Subcutaneous abdominal adipose tissue (tissue), 5 donors: Measurements from ENCODE around the gene MSI1.

Experiments used
- H3K27ac ChIP-seq: one replicate; pipeline ENCODE4 v1.7.0; 2013; ENCODE audit warnings: low read depth, mild to moderate bottlenecking, inconsistent platforms, low read length, moderate library complexity
- H3K27me3 ChIP-seq, 5 donors: one replicate each; pipeline ENCODE4 v1.7.0; 2013; ENCODE audit warnings: low read length in 5 of 5, inconsistent platforms in 1 of 5; ENCODE audit not compliant: control insufficient read depth in 5 of 5, insufficient read depth in 4 of 5
- H3K36me3 ChIP-seq, 5 donors: one replicate each; pipeline ENCODE4 v1.7.0; 2013; ENCODE audit warnings: low read length in 5 of 5; ENCODE audit not compliant: control insufficient read depth in 5 of 5, insufficient read depth in 5 of 5
- H3K4me1 ChIP-seq, 5 donors: one replicate each; pipeline ENCODE4 v1.7.0; 2013; ENCODE audit warnings: low read length in 5 of 5, mild to moderate bottlenecking in 3 of 5, moderate library complexity in 1 of 5; ENCODE audit not compliant: control insufficient read depth in 5 of 5, insufficient read depth in 5 of 5
- H3K4me3 ChIP-seq, 5 donors: one replicate each; pipeline ENCODE4 v1.7.0; 2013; ENCODE audit warnings: low read length in 5 of 5, low read depth in 1 of 5
- H3K9ac ChIP-seq, 5 donors: one replicate each; pipeline ENCODE4 v1.7.0; 2013; ENCODE audit warnings: low read length in 5 of 5, mild to moderate bottlenecking in 4 of 5, moderate library complexity in 3 of 5
- H3K9me3 ChIP-seq, 5 donors: one replicate each; pipeline ENCODE4 v1.7.0; 2013; ENCODE audit warnings: low read length in 5 of 5; ENCODE audit not compliant: control insufficient read depth in 5 of 5
- donor health status: healthy.
- donor health status: healthy.
- donor health status: healthy.
- donor health status: healthy.
- donor health status: healthy.

MSI1 gene

GRCh38 chr12:120368789-120369602 is at the start of gene MSI1:
Gene MSI1, minus strand, starts transcription at chr12:120369164. Its CDS starts 73 bp downstream, at chr12:120369091.
- peak within 1 kb of the TSS in 1 of 5 donors; percentile 34 for H3K4me3 ChIP-seq
- no peaks in the 10 kb centered on the region for H3K36me3 ChIP-seq
- H3K27ac ChIP-seq = no peak within 1 kb of the TSS
- H3K4me1 ChIP-seq = peaks cover 0 to 14% (median 4%) of the 10 kb centered on the region in 5 donors
- H3K9me3 ChIP-seq = no peaks in the 10 kb centered on the region
- H3K9ac ChIP-seq = no peak within 1 kb of the TSS
- peaks cover 27 to 57% (median 32%) of the 10 kb centered on the region in 5 donors for H3K27me3 ChIP-seq

- H3K27ac ChIP-seq = no peak overlapping the region
- H3K36me3 ChIP-seq = no peaks in the 10 kb centered on the region
- H3K27me3 ChIP-seq = peaks cover 0 to 8% (median 0%) of the 10 kb centered on the region in 5 donors
- H3K4me3 ChIP-seq = no peak overlapping the region
- H3K9me3 ChIP-seq = no peaks in the 10 kb centered on the region
- H3K4me1 ChIP-seq = no peaks in the 10 kb centered on the region
- H3K9ac ChIP-seq = no peak overlapping the region
Observed at GRCh38 chr12:120417917-120418580, 49.1 kb upstream of the MSI1 start.

GRCh38 chr12:120416490-120417216 is 47.7 kb upstream of the MSI1 start:
- no peaks in the 10 kb centered on the region for H3K4me1 ChIP-seq
- H3K9me3 ChIP-seq = no peaks in the 10 kb centered on the region
- H3K27me3 ChIP-seq = peaks cover 0 to 8% (median 0%) of the 10 kb centered on the region in 5 donors
- H3K4me3 ChIP-seq = no peak overlapping the region
- H3K27ac ChIP-seq = no peak overlapping the region
- H3K9ac ChIP-seq = no peak overlapping the region
- no peaks in the 10 kb centered on the region for H3K36me3 ChIP-seq

GRCh38 chr12:120413901-120414695 is 45.1 kb upstream of the MSI1 start:
- Histone ChIP-seq H3K4me1 (no peaks in the 10 kb centered on the region), H3K9me3 (no peaks in the 10 kb centered on the region), H3K4me3 (no peak overlapping the region), H3K27me3 (peaks cover 0 to 8% (median 0%) of the 10 kb centered on the region in 5 donors), H3K27ac (no peak overlapping the region), H3K9ac (no peak overlapping the region), H3K36me3 (no peaks in the 10 kb centered on the region)

- Histone ChIP-seq H3K9me3 (no peaks in the 10 kb centered on the region), H3K4me3 (no peak overlapping the region), H3K27ac (no peak overlapping the region), H3K27me3 (peaks cover 0 to 8% (median 0%) of the 10 kb centered on the region in 5 donors), H3K36me3 (no peaks in the 10 kb centered on the region), H3K9ac (no peak overlapping the region), H3K4me1 (no peaks in the 10 kb centered on the region)
Observed at GRCh38 chr12:120412421-120412820, 43.5 kb upstream of the MSI1 start.

GRCh38 chr12:120408771-120409170 is 39.8 kb upstream of the MSI1 start:
- Histone ChIP-seq H3K9ac (no peak overlapping the region), H3K36me3 (no peaks in the 10 kb centered on the region), H3K27ac (no peak overlapping the region), H3K9me3 (no peaks in the 10 kb centered on the region), H3K4me1 (no peaks in the 10 kb centered on the region), H3K4me3 (no peak overlapping the region), H3K27me3 (peaks cover 0 to 5% (median 0%) of the 10 kb centered on the region in 5 donors)

GRCh38 chr12:120406553-120406952 is 37.6 kb upstream of the MSI1 start:
- Histone ChIP-seq H3K9ac (no peak overlapping the region), H3K9me3 (no peaks in the 10 kb centered on the region), H3K4me1 (no peaks in the 10 kb centered on the region), H3K27me3 (peaks cover 0 to 13% (median 3%) of the 10 kb centered on the region in 5 donors), H3K4me3 (no peak overlapping the region), H3K36me3 (no peaks in the 10 kb centered on the region), H3K27ac (no peak overlapping the region)

- H3K9ac ChIP-seq = no peak overlapping the region
- H3K27ac ChIP-seq = no peak overlapping the region
- H3K36me3 ChIP-seq = no peaks in the 10 kb centered on the region
- H3K27me3 ChIP-seq = peaks cover 0 to 13% (median 3%) of the 10 kb centered on the region in 5 donors
- no peak overlapping the region for H3K4me3 ChIP-seq
- H3K9me3 ChIP-seq = no peaks in the 10 kb centered on the region
- no peaks in the 10 kb centered on the region for H3K4me1 ChIP-seq
Observed at GRCh38 chr12:120406069-120406468, 37.1 kb upstream of the MSI1 start.

- H3K36me3 ChIP-seq = no peaks in the 10 kb centered on the region
- H3K27ac ChIP-seq = no peak overlapping the region
- no peaks in the 10 kb centered on the region for H3K4me1 ChIP-seq
- peaks cover 0 to 13% (median 6%) of the 10 kb centered on the region in 5 donors for H3K27me3 ChIP-seq
- no peak overlapping the region for H3K4me3 ChIP-seq
- H3K9me3 ChIP-seq = no peaks in the 10 kb centered on the region
- no peak overlapping the region for H3K9ac ChIP-seq
Observed at GRCh38 chr12:120404271-120404670, 35.3 kb upstream of the MSI1 start.
